22Rv1 (cell line): ENCODE data around the gene SMURF2.

ENCODE experiments used
- ZFX ChIP-seq: fragments of 450-650 bp; IDR thresholded peaks from 2 replicates; pipeline ENCODE4 v1.6.1; 2017; ENCODE audit warnings: antibody characterized with exemption, borderline replicate concordance
- TF ChIP-seq, protein P1 (sequence below): fragments of 450-650 bp; IDR thresholded peaks from 2 replicates; pipeline ENCODE4 v1.5.1; 2017; ENCODE audit warnings: mild to moderate bottlenecking

DNA sequence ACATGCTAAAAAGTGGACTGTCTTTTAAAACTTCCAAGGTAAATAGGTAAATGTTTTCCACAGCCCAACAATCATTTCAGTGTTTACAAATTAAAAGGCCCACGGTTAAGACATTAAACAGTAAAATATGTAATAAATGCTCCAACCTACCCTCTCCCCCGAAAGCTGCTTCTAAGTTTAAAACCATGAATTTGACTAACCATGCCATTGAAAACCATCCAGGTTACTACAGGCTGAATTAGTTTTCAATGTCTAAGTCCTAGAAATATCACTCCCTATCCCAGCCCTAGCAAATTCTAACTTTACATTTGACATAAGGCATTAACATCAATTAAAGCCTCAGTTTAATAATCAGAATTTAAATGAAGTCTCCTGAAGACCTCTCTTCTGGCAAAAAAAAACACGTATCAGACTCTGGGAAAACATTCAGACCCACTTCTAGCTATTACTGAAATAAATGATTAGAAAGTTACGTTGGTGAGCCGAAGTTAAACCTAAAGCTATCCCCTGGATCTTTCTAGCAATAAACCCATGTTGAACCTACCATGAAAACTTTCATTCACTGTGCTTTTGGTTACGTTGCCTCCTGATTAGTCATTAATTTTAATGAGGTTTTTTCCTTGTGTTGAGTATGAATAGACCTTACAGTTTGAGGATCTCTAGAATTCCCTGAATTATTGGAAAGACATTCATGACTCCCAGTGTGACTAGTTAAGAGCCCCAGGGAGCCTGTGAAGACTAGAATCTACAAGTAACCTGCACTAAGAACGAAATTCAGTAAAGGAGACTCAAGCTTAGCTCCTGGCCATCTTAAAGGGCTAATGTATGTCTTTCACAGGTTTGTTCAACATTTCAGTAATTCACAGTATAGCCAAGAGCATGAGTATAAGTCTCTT is 163.6 kb downstream of the SMURF2 start:
- TF ChIP-seq, protein P1, sequence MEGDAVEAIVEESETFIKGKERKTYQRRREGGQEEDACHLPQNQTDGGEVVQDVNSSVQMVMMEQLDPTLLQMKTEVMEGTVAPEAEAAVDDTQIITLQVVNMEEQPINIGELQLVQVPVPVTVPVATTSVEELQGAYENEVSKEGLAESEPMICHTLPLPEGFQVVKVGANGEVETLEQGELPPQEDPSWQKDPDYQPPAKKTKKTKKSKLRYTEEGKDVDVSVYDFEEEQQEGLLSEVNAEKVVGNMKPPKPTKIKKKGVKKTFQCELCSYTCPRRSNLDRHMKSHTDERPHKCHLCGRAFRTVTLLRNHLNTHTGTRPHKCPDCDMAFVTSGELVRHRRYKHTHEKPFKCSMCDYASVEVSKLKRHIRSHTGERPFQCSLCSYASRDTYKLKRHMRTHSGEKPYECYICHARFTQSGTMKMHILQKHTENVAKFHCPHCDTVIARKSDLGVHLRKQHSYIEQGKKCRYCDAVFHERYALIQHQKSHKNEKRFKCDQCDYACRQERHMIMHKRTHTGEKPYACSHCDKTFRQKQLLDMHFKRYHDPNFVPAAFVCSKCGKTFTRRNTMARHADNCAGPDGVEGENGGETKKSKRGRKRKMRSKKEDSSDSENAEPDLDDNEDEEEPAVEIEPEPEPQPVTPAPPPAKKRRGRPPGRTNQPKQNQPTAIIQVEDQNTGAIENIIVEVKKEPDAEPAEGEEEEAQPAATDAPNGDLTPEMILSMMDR, result no peak
- no peak for TF ChIP-seq ZFX
